ENCODE data around the gene ITFG2.

DNA sequence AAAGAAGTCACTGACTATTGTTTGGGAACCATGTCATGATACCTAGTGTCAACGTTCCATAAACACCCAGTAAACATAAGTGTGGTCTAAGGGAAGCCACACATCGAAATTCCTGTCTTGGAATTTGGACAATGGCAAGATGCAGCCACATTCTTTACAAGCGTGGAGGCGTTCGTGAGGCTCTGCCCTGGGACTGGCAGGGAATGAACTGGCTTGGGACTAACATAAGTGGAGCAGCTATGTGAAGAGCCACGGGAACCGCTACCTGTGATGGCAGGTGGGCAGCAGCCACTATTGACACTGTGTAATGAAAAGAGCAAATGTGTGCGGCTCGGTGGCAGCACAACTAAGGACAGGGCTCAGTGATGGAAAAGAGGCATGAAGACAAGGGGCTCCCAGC lies 32.3 kb downstream of the ITFG2 start:
- TF ChIP-seq, protein P1, sequence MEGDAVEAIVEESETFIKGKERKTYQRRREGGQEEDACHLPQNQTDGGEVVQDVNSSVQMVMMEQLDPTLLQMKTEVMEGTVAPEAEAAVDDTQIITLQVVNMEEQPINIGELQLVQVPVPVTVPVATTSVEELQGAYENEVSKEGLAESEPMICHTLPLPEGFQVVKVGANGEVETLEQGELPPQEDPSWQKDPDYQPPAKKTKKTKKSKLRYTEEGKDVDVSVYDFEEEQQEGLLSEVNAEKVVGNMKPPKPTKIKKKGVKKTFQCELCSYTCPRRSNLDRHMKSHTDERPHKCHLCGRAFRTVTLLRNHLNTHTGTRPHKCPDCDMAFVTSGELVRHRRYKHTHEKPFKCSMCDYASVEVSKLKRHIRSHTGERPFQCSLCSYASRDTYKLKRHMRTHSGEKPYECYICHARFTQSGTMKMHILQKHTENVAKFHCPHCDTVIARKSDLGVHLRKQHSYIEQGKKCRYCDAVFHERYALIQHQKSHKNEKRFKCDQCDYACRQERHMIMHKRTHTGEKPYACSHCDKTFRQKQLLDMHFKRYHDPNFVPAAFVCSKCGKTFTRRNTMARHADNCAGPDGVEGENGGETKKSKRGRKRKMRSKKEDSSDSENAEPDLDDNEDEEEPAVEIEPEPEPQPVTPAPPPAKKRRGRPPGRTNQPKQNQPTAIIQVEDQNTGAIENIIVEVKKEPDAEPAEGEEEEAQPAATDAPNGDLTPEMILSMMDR (optimal IDR thresholded peaks at IDR 0.05 in 1 of 3, IDR thresholded peaks at IDR 0.05 in 1 of 3, conservative IDR thresholded peaks at IDR 0.05 in 1 of 3; ENCODE audit: extremely low read depth in 1 of 3, insufficient read depth in 2 of 3, low read length in 3 of 3), result no peak
- no peak for TF ChIP-seq EZH2 (IDR thresholded peaks at IDR 0.05; ENCODE audit: low read length)
